GM10248 (cell line): Measurements from ENCODE around the gene TIMP2.

Source experiments
- CTCF ChIA-PET: fragments of 300-600 bp; sonication (Branson Sonifier 250); formaldehyde crosslinking; extraction: SDS; loops from one replicate; lab custom pipeline; 2021; ENCODE audit warnings: antibody characterized with exemption; lab: Yijun Ruan, JAX
- POLR2A ChIA-PET: fragments of 350-650 bp; sonication (Branson Sonifier 250); formaldehyde crosslinking; extraction: SDS; loops from one replicate; lab custom pipeline; 2020; ENCODE audit warnings: antibody characterized with exemption; lab: Yijun Ruan, JAX
- DNase-seq: peaks from one replicate; pipeline ENCODE4 v3.0.0; 2012; ENCODE audit errors: extremely low spot score
- CTCF ChIP-seq: IDR thresholded peaks from 2 replicates; pipeline ENCODE4 v1.5.1; 2012; ENCODE audit warnings: mild to moderate bottlenecking, low read depth; ENCODE audit errors: extremely low read depth, missing control alignments, control extremely low read depth

TIMP2 gene

GRCh38 chr17:78920528-78920927 is 4.7 kb downstream of the TIMP2 start:
- DNase-seq: no peak
- ChIA-PET CTCF (no interaction called here), POLR2A (no interaction called here)
- no peak for TF ChIP-seq CTCF

- CTCF ChIA-PET: no interaction called here
- no peak for DNase-seq
- POLR2A ChIA-PET: no interaction called here
- no peak for TF ChIP-seq CTCF
These were observed 5.2 kb downstream of the TIMP2 start for GRCh38 chr17:78919861-78920450.

GRCh38 chr17:78918979-78919378 is 6.2 kb downstream of the TIMP2 start:
- TF ChIP-seq CTCF: no peak
- ChIA-PET POLR2A (no interaction called here), CTCF (no interaction called here)
- DNase-seq: no peak

GRCh38 chr17:78917451-78918275 is 7.5 kb downstream of the TIMP2 start:
- ChIA-PET CTCF (no interaction called here), POLR2A (no interaction called here)
- no peak for TF ChIP-seq CTCF
- no peak for DNase-seq

DNA sequence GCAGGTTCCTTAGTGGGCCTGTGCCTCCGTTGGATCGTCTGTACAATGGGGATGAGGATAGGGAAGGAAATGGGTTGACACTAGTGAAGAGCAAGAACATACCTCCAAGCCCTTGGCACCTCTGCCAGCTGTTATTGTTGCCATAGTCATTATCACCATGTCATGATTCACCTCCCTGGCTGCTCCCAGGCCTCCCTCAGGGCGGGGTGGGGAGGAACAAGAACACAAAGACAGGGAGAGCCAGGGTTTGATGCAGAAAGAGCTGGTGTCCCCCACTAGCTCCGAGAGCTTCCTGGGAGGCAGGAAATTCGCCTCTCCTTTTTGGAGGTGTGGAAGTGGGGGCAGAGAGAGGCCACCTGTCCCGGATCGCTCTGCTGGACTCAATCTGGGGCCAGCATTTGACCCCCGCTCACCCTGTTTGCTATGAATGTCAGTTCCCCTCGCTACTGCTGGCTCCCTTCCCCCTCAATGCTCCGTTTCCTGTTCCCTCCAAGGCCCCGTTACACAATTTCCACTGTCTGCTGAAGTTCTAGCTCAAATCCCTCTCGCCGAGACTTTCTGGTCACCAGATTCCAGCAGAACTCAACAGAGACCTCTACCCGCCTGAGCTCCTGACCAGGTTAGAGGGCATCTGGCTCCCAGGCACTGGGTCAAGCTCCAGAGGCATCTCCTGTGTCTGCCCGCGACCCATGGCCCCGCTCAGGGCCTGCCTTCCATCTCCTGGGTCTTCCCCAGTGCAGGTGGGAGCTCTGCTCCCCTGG is 9.1 kb downstream of the TIMP2 start:
- ChIA-PET CTCF (interaction anchor here (1.1 kb wide), 1 partner anchor 268 kb away, joined by 3 read pairs; no protein-coding TSS in a partner anchor), POLR2A (interaction anchor here (0.5 kb wide), 1 partner anchor 358 kb away, joined by 6 read pairs; no protein-coding TSS in a partner anchor)
- no peak for TF ChIP-seq CTCF
- DNase-seq: no peak

DNA sequence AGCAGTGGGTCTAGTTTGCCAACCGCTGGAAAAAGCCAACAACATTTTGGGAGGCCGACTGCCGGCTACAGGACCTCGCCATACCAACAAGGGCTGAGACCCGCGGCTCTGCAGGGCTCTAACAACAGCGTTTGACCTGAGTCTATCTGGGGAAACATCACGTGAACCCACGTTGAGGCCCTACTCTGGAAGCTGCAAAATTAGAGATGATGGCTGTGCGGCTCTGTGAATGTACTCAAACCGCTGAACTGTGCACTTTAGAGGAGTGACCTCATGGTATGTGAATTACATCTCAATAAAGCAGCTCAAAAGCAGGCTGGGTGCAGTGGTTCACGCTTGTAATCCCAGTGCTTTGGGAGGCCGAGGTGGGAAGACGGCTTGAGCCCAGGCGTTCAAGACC is 12.1 kb downstream of the TIMP2 start:
- no peak for TF ChIP-seq CTCF
- ChIA-PET CTCF (no interaction called here), POLR2A (no interaction called here)
- no peak for DNase-seq
